ENCODE measurements around the gene PNMA8B. TPM values are rescaled to one million over a fixed set of nuclear protein-coding genes. Genes with fewer than 3 reads are reported as not detected.

The PNMA8B gene
- total RNA-seq, 1 donor from 2014 or later, result 2.5 TPM

DNA sequence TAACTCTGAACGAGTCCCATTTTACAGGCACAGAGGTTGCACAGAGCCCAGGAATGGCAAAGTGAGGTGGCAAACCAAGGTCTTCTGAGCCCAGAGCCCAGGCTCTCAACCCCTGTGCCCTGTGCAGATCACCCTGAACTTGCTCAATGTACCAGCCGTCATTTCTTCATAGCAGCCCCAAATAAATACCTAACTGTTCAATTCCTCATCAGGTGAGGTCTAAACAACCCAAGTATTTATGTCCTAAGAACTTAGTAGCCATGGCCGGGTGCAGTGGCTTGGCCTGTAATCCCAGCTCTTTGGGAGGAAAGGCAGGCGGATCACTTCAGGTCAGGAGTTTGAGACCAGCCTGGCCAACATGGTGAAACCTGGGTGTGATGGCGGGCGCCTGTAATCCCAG lies 21.8 kb upstream of the PNMA8B start:
- H3K27me3 Mint-ChIP-seq (ENCODE audit: unreplicated experiment), result peaks cover 7% of the 10 kb centered on the region
- no peak overlapping the region for H3K27ac Mint-ChIP-seq (ENCODE audit: unreplicated experiment)
- peaks cover 8% of the 10 kb centered on the region for H3K4me1 Mint-ChIP-seq (ENCODE audit: unreplicated experiment)
- no peaks in the 10 kb centered on the region for H3K36me3 Mint-ChIP-seq (ENCODE audit: unreplicated experiment)
- no peaks in the 10 kb centered on the region for H3K9me3 Mint-ChIP-seq (ENCODE audit: unreplicated experiment)
- no peak for DNase-seq (ENCODE audit: extremely low spot score, unreplicated experiment)
- no peak overlapping the region for H3K4me3 Mint-ChIP-seq (ENCODE audit: unreplicated experiment)
- TF ChIP-seq, protein P1, sequence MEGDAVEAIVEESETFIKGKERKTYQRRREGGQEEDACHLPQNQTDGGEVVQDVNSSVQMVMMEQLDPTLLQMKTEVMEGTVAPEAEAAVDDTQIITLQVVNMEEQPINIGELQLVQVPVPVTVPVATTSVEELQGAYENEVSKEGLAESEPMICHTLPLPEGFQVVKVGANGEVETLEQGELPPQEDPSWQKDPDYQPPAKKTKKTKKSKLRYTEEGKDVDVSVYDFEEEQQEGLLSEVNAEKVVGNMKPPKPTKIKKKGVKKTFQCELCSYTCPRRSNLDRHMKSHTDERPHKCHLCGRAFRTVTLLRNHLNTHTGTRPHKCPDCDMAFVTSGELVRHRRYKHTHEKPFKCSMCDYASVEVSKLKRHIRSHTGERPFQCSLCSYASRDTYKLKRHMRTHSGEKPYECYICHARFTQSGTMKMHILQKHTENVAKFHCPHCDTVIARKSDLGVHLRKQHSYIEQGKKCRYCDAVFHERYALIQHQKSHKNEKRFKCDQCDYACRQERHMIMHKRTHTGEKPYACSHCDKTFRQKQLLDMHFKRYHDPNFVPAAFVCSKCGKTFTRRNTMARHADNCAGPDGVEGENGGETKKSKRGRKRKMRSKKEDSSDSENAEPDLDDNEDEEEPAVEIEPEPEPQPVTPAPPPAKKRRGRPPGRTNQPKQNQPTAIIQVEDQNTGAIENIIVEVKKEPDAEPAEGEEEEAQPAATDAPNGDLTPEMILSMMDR (IDR thresholded peaks at IDR 0.05), result no peak

DNA sequence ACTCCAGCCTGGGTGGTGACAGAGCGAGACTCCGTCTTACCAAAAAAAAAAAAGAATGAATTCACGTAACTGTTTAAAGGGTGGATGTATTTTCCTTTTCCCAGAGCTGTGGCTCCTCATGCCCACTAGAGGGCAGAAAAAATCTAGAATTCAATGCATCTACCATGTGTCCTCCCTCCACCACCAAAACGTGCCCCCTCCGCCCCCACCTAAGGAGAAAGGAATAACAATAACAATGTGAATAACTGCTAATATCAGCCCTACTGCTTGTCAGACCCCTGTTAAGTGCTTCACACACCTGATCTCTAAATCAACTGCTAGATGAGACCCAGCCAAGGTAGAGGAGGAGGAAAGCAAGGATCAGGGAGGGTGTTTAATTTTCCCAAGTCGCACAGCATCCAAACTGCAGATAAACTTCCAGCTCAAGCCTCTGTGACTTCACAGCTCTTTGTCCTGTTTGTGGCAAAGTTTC lies 20.2 kb upstream of the PNMA8B start:
- Mint-ChIP-seq H3K9me3 (ENCODE audit: unreplicated experiment) (peaks cover 6% of the 10 kb centered on the region), H3K27ac (ENCODE audit: unreplicated experiment) (no peak overlapping the region), H3K36me3 (ENCODE audit: unreplicated experiment) (peaks cover 2% of the 10 kb centered on the region), H3K4me1 (ENCODE audit: unreplicated experiment) (peaks cover 8% of the 10 kb centered on the region), H3K27me3 (ENCODE audit: unreplicated experiment) (peaks cover 7% of the 10 kb centered on the region), H3K4me3 (ENCODE audit: unreplicated experiment) (no peak overlapping the region)
- TF ChIP-seq, protein P1 (IDR thresholded peaks at IDR 0.05), result peak; percentile 76
- no peak for DNase-seq (ENCODE audit: extremely low spot score, unreplicated experiment)

DNA sequence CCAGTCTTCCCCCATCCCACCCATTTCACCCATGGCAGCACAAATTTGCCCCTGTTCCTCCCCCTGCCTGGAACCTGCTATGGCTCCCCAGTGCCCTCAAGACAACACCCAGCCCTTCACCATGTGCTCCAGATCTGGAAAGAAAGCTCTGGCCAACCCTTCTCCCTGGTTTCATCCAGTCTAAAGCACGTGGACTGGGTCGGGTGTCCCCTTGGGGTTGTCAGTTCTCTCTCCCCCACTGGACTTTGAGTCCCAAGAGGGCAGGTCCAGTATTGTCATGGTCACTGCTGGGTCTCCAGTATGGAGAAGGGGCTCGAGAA lies 19.6 kb upstream of the PNMA8B start:
- Mint-ChIP-seq H3K27ac (ENCODE audit: unreplicated experiment) (no peak overlapping the region), H3K4me1 (ENCODE audit: unreplicated experiment) (peaks cover 8% of the 10 kb centered on the region), H3K27me3 (ENCODE audit: unreplicated experiment) (peaks cover 7% of the 10 kb centered on the region), H3K9me3 (ENCODE audit: unreplicated experiment) (peaks cover 7% of the 10 kb centered on the region), H3K4me3 (ENCODE audit: unreplicated experiment) (no peak overlapping the region), H3K36me3 (ENCODE audit: unreplicated experiment) (peaks cover 2% of the 10 kb centered on the region)
- DNase-seq (ENCODE audit: extremely low spot score, unreplicated experiment), result no peak
- TF ChIP-seq, protein P1 (IDR thresholded peaks at IDR 0.05), result no peak

DNA sequence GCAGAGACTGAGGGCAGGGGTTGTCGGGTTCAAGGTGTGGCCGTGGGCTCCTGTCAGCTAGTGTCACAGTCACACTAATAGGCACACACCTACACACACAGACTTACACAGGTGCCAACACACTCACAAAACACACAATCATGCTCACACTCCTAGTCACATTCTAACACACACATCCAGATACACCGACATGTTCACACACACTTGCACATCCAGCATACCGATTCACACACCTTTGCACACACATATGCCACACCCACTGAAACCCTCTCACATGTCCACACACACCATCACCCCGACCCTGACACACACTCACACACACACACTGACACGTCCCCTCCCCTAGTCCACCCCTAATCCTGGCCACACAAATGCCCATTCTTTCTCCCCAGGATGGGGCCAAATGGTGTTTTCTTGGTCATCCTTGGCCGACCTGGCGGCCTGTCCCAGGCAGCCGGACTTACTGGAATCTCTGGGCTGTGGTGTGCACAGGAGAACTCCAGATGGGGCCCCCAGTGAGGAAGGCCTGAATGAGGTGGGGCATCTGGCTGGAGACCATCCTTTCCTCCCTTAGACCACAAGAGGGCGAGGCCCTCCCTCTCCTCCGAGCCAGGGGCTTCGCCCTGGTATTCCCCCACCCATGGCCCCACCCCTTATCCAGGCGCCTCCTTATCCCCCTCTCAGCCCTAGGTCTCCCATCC lies 19.1 kb upstream of the PNMA8B start:
- Mint-ChIP-seq H3K27ac (ENCODE audit: unreplicated experiment) (no peak overlapping the region), H3K4me3 (ENCODE audit: unreplicated experiment) (no peak overlapping the region), H3K27me3 (ENCODE audit: unreplicated experiment) (peaks cover 7% of the 10 kb centered on the region), H3K36me3 (ENCODE audit: unreplicated experiment) (peaks cover 2% of the 10 kb centered on the region), H3K4me1 (ENCODE audit: unreplicated experiment) (peaks cover 8% of the 10 kb centered on the region), H3K9me3 (ENCODE audit: unreplicated experiment) (peaks cover 7% of the 10 kb centered on the region)
- TF ChIP-seq, protein P1 (IDR thresholded peaks at IDR 0.05), result no peak
- DNase-seq (ENCODE audit: extremely low spot score, unreplicated experiment), result no peak

DNA sequence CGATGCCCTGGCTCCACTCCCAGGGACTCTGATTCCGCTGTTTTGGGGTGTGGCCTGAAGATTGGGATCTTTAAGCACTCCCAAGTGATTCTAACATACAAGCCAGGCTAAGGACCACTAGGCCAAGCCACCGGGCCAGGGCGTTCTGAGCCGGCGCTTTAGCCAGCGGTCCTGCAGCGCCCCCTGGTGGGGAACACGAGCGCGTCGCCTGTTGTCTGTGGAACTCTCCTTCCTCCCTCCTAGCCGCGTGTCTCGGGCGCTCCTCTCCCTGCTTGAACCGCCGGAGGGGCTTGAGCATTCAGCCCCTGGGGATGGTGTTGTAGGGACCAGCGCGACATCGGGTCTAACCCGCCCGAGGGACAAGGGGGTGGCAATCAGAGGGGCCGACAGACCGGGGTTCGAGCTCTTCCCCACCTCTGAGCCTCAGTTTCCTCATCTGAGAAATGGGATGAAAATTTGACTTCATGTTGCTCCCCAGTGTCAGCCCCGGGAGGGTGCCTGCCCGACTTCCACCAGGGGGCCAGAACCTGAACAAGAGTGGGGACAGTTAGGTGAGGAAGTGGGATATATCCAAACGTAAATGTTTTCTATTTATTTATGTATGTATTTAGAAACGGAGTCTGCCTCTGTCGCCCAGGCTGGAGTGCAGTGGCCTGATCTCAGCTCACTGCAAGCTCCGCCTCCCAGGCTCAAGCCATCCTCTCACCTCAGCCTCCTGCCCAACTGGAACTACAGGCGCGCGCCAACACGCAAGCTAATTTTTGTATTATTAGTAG lies 18.0 kb upstream of the PNMA8B start:
- no peak overlapping the region for H3K4me3 Mint-ChIP-seq (ENCODE audit: unreplicated experiment)

More for the DNA sequence above, 18.0 kb upstream of the PNMA8B start:
- DNase-seq (ENCODE audit: extremely low spot score, unreplicated experiment), result peak; percentile 95
- TF ChIP-seq, protein P1 (IDR thresholded peaks at IDR 0.05), result peak; percentile 98
- Mint-ChIP-seq H3K9me3 (ENCODE audit: unreplicated experiment) (peaks cover 7% of the 10 kb centered on the region), H3K4me1 (ENCODE audit: unreplicated experiment) (peaks cover 8% of the 10 kb centered on the region), H3K27me3 (ENCODE audit: unreplicated experiment) (peaks cover 12% of the 10 kb centered on the region), H3K27ac (ENCODE audit: unreplicated experiment) (no peak overlapping the region), H3K36me3 (ENCODE audit: unreplicated experiment) (peaks cover 2% of the 10 kb centered on the region)
